HG03095 (cell line): Measurements from ENCODE around the gene TPM3.
"Not testable (repeated sequence)": the region's sequence is repeated elsewhere in the genome, so short reads cannot be mapped to it uniquely, and the experiment has no call there.

Experiments used
- ATAC-seq: cut with Tn5 transposase; IDR thresholded peaks from one replicate; pipeline ENCODE4 v1.9.1; 2021; ENCODE audit warnings: moderate library complexity; ENCODE audit not compliant: unreplicated experiment

The TPM3 gene

DNA sequence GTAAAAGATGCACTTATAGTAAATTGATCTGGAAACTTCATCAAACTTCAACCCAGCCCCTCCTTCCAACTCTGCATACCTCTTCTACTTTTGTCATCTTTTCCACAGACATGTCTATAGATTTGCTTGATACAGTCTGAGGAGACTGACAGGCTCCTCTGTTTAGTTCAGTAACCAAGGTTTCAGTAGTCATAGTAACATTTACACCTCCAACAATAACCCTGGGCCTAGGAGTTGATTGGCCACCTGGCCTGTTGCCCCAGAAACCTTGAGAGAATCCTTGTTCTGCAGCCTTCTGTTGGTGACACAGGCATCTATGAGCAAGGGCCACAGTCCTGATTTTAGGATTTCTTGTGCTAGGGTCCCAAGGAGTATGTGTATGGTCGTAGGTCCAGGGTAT lies 14.3 kb upstream of the TPM3 start, which contains the start of gene CFAP141:
CFAP141 (minus strand) TSS at position 138 of the 400 bp plus-strand sequence; CDS start at position 112, 26 bp downstream.
- ATAC-seq: no peak

GRCh38 chr1:154205778-154206177 lies 13.9 kb upstream of the TPM3 start:
- not testable (repeated sequence) for ATAC-seq

- ATAC-seq: no peak
These were observed 7.6 kb upstream of the TPM3 start for GRCh38 chr1:154199563-154199879.

DNA sequence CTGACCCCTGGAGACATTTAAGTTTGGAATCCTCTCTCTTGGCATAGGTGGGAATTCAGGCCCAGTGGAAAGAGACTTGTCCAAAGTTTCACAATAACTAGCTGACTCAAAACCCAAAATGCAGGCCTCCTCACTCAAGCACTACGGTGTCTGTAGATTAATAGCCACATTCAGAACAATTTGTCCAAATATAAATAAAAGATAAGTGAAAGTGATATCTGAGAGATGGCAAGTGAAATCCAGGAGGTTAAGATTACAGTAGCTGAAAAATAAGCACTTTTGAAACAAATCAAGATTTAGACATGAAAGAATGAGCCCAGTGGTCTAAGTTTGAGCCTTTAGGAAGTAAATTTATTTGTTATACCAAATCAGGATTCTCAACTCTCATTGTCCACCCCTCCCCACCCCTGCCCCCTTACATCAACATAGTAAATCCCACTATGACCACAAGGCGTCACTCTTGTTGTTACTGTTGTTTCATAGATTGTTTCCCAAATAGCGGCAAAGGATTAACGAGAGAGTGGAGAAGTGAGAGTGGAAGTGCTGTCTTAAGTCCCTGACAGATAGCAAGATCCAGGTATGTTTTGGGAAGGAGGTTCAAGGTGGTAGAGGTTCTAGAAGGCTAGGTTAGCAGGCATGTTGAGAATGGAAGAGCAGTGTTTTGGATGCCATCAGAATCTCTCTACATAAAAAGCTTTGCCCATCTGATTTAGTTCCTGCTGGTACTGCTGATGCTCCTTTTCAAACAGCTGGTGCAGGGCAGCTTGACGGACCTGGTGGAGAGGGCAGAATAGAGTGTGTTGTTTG lies 7.1 kb upstream of the TPM3 start:
- no peak for ATAC-seq

GRCh38 chr1:154193821-154194220 lies 1.9 kb upstream of the TPM3 start:
- no peak for ATAC-seq

DNA sequence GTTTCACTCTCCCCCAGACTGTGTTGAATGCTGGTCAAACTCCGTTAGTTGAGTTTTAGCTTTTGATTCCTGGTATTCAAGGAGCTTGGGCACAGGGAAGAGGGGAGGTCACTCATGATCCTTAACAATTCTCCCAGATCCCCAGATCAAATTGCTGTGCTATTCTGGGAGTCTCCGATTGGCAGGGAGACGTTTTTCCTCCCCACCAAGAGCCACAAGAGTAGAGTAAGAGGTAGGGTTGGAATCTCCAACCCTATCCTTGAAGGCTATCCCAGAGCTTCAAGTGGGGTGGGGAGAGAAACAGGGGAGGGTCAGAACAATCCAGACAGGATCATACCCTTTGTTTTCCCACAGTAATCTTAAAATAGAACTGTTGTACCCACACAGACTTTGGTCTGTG lies 576 bp upstream of the TPM3 start:
- no peak for ATAC-seq

DNA sequence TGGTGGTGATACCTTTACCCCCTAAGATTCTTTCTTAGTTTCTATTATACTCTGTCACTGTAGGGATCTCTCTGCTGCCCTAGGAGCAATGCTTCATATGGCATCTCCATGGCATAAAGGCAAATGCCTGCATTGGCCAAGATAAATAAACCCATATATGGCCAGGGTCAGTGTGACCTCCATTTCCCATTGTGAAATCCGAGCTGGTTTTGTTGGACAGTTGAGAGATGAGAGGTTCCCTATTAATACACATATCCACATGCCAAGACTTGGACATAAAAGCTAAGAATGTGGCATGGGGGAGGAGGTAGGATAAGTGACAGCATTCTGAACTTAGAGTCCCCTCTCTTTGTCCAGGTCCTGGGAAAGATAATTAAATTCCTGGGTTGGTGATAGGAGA lies 1.4 kb downstream of the TPM3 start:
- ATAC-seq: no peak

GRCh38 chr1:154186852-154187501 lies 4.9 kb downstream of the TPM3 start:
- ATAC-seq: no peak

DNA sequence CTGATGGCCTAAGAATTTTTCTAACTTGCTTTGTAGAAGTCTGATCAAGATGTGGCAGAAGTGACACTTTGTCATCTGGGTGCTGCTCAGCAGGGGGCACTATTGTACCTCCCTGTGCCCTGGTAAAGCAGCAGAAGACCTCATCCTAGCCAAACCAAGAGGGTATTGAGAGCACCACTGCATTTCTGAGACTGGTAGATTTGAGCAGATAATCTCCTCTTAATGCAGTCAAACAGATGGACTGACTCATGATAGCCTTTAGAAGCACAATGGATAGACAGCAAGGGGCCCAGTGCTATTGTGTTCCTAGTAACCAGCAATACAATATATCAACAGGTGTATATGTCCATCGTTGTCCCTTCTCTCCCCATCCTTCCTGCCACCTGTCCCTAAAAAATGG lies 5.7 kb downstream of the TPM3 start:
- ATAC-seq: no peak

DNA sequence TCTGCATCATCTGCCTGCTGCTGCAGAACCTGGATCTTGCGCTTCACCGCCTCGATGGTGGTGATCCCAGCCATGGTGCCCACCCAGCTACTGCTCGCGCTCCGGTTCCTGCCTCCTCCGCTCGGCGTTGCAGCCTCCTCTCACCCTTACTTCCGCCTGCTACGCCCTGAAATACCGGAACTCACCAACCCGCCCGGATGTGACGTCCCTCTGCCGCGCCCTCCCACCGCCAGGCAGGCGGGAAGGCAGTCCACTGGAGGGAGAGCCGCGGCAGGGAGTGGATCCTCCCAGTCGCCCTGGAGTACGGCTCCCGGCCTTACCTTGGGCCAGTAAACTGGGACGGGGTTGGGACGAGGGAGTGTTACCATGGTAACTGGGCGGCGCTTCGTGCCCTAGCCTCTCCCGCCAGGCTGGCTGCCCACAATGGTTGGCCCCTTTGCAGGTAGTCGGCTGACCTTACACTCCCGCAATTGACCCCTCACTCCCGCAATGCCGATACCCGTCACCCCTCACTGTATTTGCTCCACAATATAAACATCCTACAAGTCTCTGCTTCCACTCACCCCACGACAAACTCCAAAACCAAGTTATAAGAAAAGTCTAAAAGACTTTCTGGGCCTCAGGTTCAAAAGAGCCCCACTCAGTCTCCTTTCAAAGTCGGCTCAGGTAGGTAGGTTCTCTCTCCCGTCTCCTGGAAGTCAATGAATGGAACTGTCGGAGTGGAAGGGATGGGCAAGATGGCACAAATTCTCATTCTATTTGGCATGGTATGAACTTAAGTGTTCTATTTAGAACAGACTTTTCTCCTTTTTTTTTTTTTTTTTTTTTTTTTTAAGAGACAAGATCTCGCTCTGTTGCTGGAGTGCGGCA lies 8.6 kb downstream of the TPM3 start:
- peak; percentile 67 for ATAC-seq

- peak; percentile 50 for ATAC-seq
These were observed 9.4 kb downstream of the TPM3 start for GRCh38 chr1:154182344-154183045.

DNA sequence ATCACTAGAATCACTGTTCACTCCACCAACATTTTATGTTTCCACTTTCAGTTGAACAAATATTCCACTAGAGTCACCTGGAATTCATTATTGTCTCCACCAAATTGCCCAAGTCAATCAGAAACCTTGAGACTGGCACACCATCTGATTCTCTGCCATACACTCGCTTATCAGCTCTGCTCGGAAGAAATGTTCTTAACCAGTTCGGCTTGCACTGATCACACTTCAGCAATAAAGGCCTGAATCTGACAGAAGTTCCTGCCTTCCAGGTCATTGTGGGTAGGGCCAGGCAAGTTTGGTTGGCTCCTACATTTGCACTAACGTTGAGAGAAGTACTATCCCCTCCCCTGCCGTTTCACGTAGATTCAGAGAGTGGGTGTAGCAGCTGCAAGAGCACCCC lies 10.0 kb downstream of the TPM3 start:
- no peak for ATAC-seq

GRCh38 chr1:154179946-154180687 lies 11.8 kb downstream of the TPM3 start:
- no peak for ATAC-seq

DNA sequence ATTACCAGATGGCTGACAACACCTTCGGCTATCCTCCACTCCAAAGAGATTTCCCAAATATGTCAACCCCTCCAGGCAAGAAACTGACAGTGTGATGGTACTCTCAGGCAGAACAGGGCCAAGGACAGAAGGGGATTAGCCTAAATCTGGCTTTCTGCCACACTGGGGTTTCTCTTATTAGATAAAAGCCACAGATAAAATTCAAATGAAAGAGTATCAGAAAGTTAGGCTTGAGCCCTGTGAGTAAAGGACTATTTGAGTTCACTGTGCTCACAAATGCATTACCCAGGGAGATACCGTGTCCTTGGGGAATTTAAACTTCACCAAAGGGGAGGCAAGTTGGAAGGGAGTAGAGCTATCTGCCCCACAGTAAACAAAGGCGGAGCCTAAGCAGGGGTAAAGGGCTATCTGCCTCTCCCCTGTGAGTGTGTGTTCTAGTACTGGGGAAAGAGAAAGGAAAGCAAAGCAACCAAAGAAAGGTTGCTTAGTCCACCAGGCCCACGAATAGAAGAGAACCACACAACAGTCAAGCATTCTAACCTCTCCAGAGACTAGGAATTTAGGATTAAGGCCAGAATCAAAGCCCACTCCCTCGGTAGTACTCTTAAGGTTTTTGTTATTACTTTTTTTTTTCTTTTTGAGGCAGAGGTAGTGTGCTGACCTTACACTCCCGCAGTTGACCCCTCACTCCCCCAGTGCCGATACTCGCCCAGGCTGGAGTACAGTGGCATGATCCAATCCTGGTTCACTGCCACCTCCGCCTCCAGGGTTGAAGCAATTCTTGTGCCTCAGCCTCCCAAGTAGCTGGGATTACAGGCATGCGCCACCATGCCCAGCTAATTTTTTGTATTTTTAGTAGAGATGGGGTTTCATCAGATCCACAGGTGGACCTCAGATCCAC lies 12.7 kb downstream of the TPM3 start:
- ATAC-seq: no peak

GRCh38 chr1:154178013-154178412 lies 13.9 kb downstream of the TPM3 start:
- ATAC-seq: no peak

- no peak for ATAC-seq
These were observed 15.6 kb downstream of the TPM3 start for GRCh38 chr1:154176337-154176736.

GRCh38 chr1:154174654-154175053 lies 17.2 kb downstream of the TPM3 start:
- ATAC-seq: no peak

DNA sequence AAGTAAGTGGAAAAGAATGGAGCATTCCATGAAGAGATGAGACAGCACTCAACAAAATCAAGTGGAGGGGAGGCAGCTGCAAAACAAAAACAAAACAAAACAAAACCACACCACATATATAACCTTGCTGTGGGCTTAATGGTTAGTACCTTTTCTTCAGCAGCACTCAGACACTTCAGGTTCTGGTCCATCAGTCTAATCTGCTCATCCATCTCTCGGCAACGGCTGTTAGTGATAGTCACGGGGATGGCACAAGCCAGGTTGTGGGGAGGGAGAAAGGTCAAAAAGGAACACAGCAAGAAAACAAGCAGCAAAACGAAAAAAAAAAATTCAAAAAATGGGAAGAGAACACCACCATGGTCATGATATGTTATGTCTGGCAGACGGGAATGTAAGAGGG lies 20.0 kb downstream of the TPM3 start:
- ATAC-seq: no peak

DNA sequence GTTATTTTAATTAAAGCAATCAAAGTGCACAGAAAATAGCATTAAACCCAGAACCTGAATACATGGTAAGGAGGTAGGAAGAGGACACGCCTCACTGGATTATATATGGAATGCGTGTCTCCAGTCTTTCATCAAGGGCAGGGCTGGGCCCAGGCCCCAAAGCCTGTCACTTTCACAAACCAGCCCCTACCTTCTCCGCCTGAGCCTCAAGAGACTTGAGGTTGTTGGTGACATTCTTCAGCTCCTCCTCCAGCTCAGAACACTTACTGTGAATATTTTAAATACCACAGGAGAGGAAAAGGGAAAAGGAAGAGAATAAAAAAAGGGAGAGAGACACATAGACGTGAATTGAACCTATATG lies 20.7 kb downstream of the TPM3 start:
- no peak for ATAC-seq
